B cell (primary cell): ENCODE measurements around the gene TMEM87A. TPM values are rescaled to one million over a fixed set of nuclear protein-coding genes. Genes with fewer than 3 reads are reported as not detected.

Experiments used
- ATAC-seq: fragments of 200-7000 bp; cut with Tn5 transposase; one replicate; pipeline ENCODE4 v1.10.0; 2021; ENCODE audit warnings: low read depth, mild to moderate bottlenecking, moderate number of reproducible peaks, moderate library complexity
- CTCF ChIA-PET: fragments of 350-600 bp; sonication (Branson Sonifier 250); formaldehyde crosslinking; loops from one replicate; lab custom pipeline; 2021; ENCODE audit warnings: antibody characterized with exemption, inconsistent platforms; lab: Charles Lee
- POLR2A ChIA-PET: fragments of 350-600 bp; sonication (Branson Sonifier 250); formaldehyde crosslinking; loops from one replicate; lab custom pipeline; 2021; ENCODE audit warnings: antibody characterized with exemption; lab: Charles Lee
- DNase-seq: peaks from one replicate; pipeline ENCODE4 v3.0.0; 2013
- H2AFZ ChIP-seq: 2 replicates; pipeline ENCODE4 v1.6.1; 2012; ENCODE audit warnings: mild to moderate bottlenecking, low read depth, low read length; ENCODE audit not compliant: insufficient read depth, poor library complexity, severe bottlenecking
- H3K27ac ChIP-seq, 2 donors: 1 replicate in 1 of 2; 2 replicates in 1 of 2; pipeline ENCODE4 v1.5.1; 2012 to 2013; ENCODE audit warnings: low read length in 2 of 2, mild to moderate bottlenecking in 2 of 2, moderate library complexity in 1 of 2
- H3K27me3 ChIP-seq, 4 experiments: fragments of 200-600 bp in 1 of 4; sonication (generic) in 1 of 4; replicated peaks in 1 of 4; 1 replicate in 2 of 4; 2 replicates in 2 of 4; pipeline versions ENCODE4 v1.6.1 to v1.7.0; 2013 to 2016; ENCODE audit warnings: low read length in 3 of 4, mild to moderate bottlenecking in 2 of 4, mixed read lengths in 1 of 4, moderate library complexity in 1 of 4; ENCODE audit not compliant: insufficient read depth in 4 of 4, control insufficient read depth in 3 of 4; ENCODE audit errors: control extremely low read depth in 1 of 4
- H3K36me3 ChIP-seq, 2 experiments: replicated peaks in 1 of 2; 1 replicate in 1 of 2; 2 replicates in 1 of 2; pipeline versions ENCODE4 v1.6.1 to v1.7.1; 2013; ENCODE audit warnings: low read length in 1 of 2; ENCODE audit not compliant: insufficient read depth in 2 of 2, control insufficient read depth in 1 of 2; ENCODE audit errors: control extremely low read depth in 1 of 2, extremely low read depth in 1 of 2
- H3K4me1 ChIP-seq, 2 donors: fragments of 200-600 bp in 1 of 2; sonication (generic) in 1 of 2; 1 replicate in 1 of 2; 2 replicates in 1 of 2; pipeline versions ENCODE4 v1.5.1 to v1.6.1; 2013 to 2017; ENCODE audit warnings: low read length in 2 of 2; ENCODE audit not compliant: control insufficient read depth in 2 of 2, insufficient read depth in 2 of 2
- H3K4me2 ChIP-seq: replicated peaks from 2 replicates; pipeline ENCODE3; 2012; ENCODE audit warnings: mild to moderate bottlenecking, low read depth, low read length; ENCODE audit not compliant: poor library complexity, severe bottlenecking
- H3K4me3 ChIP-seq, 5 experiments: fragments of 200-600 bp in 1 of 5; sonication (generic) in 1 of 5; 1 replicate in 3 of 5; 2 replicates in 2 of 5; pipeline versions ENCODE4 v1.5.1 to v1.7.0; 2011 to 2016; ENCODE audit warnings: low read length in 4 of 5, mild to moderate bottlenecking in 4 of 5, low read depth in 2 of 5, control low read depth in 1 of 5, moderate library complexity in 1 of 5; ENCODE audit not compliant: insufficient read depth in 1 of 5; ENCODE audit errors: control extremely low read depth in 1 of 5, extremely low read depth in 1 of 5
- H3K79me2 ChIP-seq: fragments of 200-600 bp; sonication (generic); one replicate; pipeline ENCODE4 v1.6.0; 2016; ENCODE audit warnings: low read length; ENCODE audit not compliant: control insufficient read depth, insufficient read depth
- H3K9ac ChIP-seq: fragments of 200-600 bp; sonication (generic); 2 replicates; pipeline ENCODE4 v1.6.1; 2017; ENCODE audit warnings: mild to moderate bottlenecking, low read length, moderate library complexity
- H3K9me3 ChIP-seq, 3 donors: one replicate each; pipeline versions ENCODE4 v1.6.1 to v1.7.1; 2013; ENCODE audit warnings: low read length in 2 of 3; ENCODE audit not compliant: control insufficient read depth in 2 of 3, insufficient read depth in 1 of 3; ENCODE audit errors: control extremely low read depth in 1 of 3
- H4K20me1 ChIP-seq: 2 replicates; pipeline ENCODE4 v1.6.0; 2012; ENCODE audit warnings: mild to moderate bottlenecking, low read length; ENCODE audit not compliant: insufficient read depth, control insufficient read depth, poor library complexity, severe bottlenecking
- H3K27ac Mint-ChIP-seq: one replicate; pipeline ENCODE4 v1.8.0; 2021; ENCODE audit warnings: mixed read lengths
- H3K27me3 Mint-ChIP-seq: one replicate; pipeline ENCODE4 v1.8.0; 2021; ENCODE audit warnings: mixed read lengths
- H3K4me1 Mint-ChIP-seq: one replicate; pipeline ENCODE4 v1.8.0; 2021; ENCODE audit warnings: mixed read lengths
- H3K4me3 Mint-ChIP-seq: one replicate; pipeline ENCODE4 v1.8.0; 2021; ENCODE audit warnings: mixed read lengths
- H3K9me3 Mint-ChIP-seq: one replicate; pipeline ENCODE4 v1.8.0; 2022; ENCODE audit warnings: mixed read lengths; ENCODE audit not compliant: insufficient read depth
- CTCF ChIP-seq: fragments of 200-600 bp; IDR thresholded peaks from one replicate; pipeline ENCODE4 v1.8.0; 2022; ENCODE audit warnings: antibody characterized with exemption, mild to moderate bottlenecking
- EZH2 ChIP-seq: IDR thresholded peaks from 2 replicates; pipeline ENCODE4 v1.6.1; 2012; ENCODE audit warnings: borderline replicate concordance, low read depth, mild to moderate bottlenecking, moderate library complexity, low read length; ENCODE audit not compliant: insufficient read depth, poor library complexity, severe bottlenecking
- WGBS: methylation state at CpG from one replicate; pipeline ENCODE4 v1.1.5; 2013; ENCODE audit warnings: missing lambda C conversion rate; ENCODE audit not compliant: insufficient coverage; 5-methylcytosine and 5-hydroxymethylcytosine counted together
- intact Hi-C: fragments of 100-400 bp; cut with micrococcal nuclease; formaldehyde crosslinking; loops from one replicate; pipeline ENCODE4 v1.10.0; 2022
- polyA plus RNA-seq: library from polyadenylated mRNA; depleted of rRNA; stranded (reverse); fragments of >200 nt; gene quantifications from 2 replicates; pipeline ENCODE4 v1.2.3, GENCODE V29; 2012
- total RNA-seq, 2 donors: library from RNA; stranded (reverse); fragments of 120-200 nt in 1 of 2; gene quantifications; 1 replicate in 1 of 2; 2 replicates in 1 of 2; pipeline versions ENCODE4 v1.2.3 to v1.2.4, GENCODE V29; 2013 to 2022

Gene TMEM87A
- total and polyA plus RNA-seq, 2 donors (not counting 1 experiment from before 2014, with no cell fraction given): 14.5 to 61.5 TPM

- no peak overlapping the region for H3K27ac Mint-ChIP-seq
Measured at GRCh38 chr15:42198516-42198915, 74.7 kb downstream of the TMEM87A start.

GRCh38 chr15:42194513-42194912, 78.7 kb downstream of the TMEM87A start:
- no peak overlapping the region for H3K9ac ChIP-seq
- no peak overlapping the region for H3K4me3 ChIP-seq
- H3K4me1 ChIP-seq: peaks cover 0 to 8% of the 10 kb centered on the region in 2 donors
- intact Hi-C loops: no loop called here
- no CpG with 5 or more reads among the region's 5 CpGs for WGBS
- H4K20me1 ChIP-seq: peaks cover 11% of the 10 kb centered on the region
- no peaks in the 10 kb centered on the region for H3K9me3 Mint-ChIP-seq
- ATAC-seq (no peak), DNase-seq (no peak)
- H2AFZ ChIP-seq: no peak overlapping the region
- POLR2A ChIA-PET: interaction anchor here (0.5 kb wide), 1 partner anchor 22 kb away, joined by 3 read pairs; no protein-coding TSS in a partner anchor
- H3K27ac ChIP-seq: no peak overlapping the region
- peaks cover 12 to 42% of the 10 kb centered on the region in 2 experiments for H3K36me3 ChIP-seq
- CTCF ChIA-PET: no interaction called here
- peaks cover 18% of the 10 kb centered on the region for H3K4me1 Mint-ChIP-seq
- H3K27me3 Mint-ChIP-seq: no peaks in the 10 kb centered on the region
- H3K79me2 ChIP-seq: peaks cover 17% of the 10 kb centered on the region
- TF ChIP-seq CTCF (no peak), EZH2 (no peak)
- no peaks in the 10 kb centered on the region for H3K27me3 ChIP-seq
- no peak overlapping the region for H3K4me3 Mint-ChIP-seq
- H3K4me2 ChIP-seq: no peak overlapping the region
- H3K9me3 ChIP-seq: no peaks in the 10 kb centered on the region
- no peak overlapping the region for H3K27ac Mint-ChIP-seq

More at GRCh38 chr15:42198516-42198915, 74.7 kb downstream of the TMEM87A start:
- no peak overlapping the region for H2AFZ ChIP-seq
- H3K4me1 Mint-ChIP-seq: peaks cover 9% of the 10 kb centered on the region
- no peak for TF ChIP-seq CTCF
- no peak for TF ChIP-seq EZH2
- no peak overlapping the region for H3K4me3 Mint-ChIP-seq
- no peaks in the 10 kb centered on the region for H3K27me3 ChIP-seq
- POLR2A ChIA-PET: no interaction called here
- H3K9me3 ChIP-seq: no peaks in the 10 kb centered on the region
- CTCF ChIA-PET: no interaction called here
- ATAC-seq (no peak), DNase-seq (no peak)
- intact Hi-C loops: no loop called here
- H3K4me3 ChIP-seq: no peak overlapping the region
- H3K4me2 ChIP-seq: no peak overlapping the region
- H4K20me1 ChIP-seq: peaks cover 36% of the 10 kb centered on the region
- peaks cover 47% of the 10 kb centered on the region for H3K79me2 ChIP-seq
- WGBS: 100% methylated on average over 1 of the region's 1 CpG
- H3K9ac ChIP-seq: no peak overlapping the region
- H3K27ac ChIP-seq: no peak overlapping the region
- H3K4me1 ChIP-seq: no peaks in the 10 kb centered on the region
- no peaks in the 10 kb centered on the region for H3K9me3 Mint-ChIP-seq
- no peaks in the 10 kb centered on the region for H3K27me3 Mint-ChIP-seq
- H3K36me3 ChIP-seq: peaks cover 9 to 30% of the 10 kb centered on the region in 2 experiments
